Stimulated activated CD8-positive, alpha-beta memory T cell treated with anti-CD3 and anti-CD28 coated beads, Interleukin-12 subunit alpha, Interleukin-12 subunit beta, amount 100 ng/mL, for 24 hours (primary cell): ENCODE results near the gene ACAA1.
"Not testable (repeated sequence)": the region's sequence is repeated elsewhere in the genome, so short reads cannot be mapped to it uniquely, and the experiment has no call there.

ENCODE experiments used
- DNase-seq: peaks from one replicate; pipeline ENCODE4 v3.0.0-alpha.2; 2020; ENCODE audit errors: extremely low read depth

The ACAA1 gene

GRCh38 chr3:38083254-38083653 is 53.7 kb downstream of the ACAA1 start:
- DNase-seq: not testable (repeated sequence)

GRCh38 chr3:38082296-38082695 is 54.6 kb downstream of the ACAA1 start:
- DNase-seq: not testable (repeated sequence)

GRCh38 chr3:38077073-38077472 is 59.9 kb downstream of the ACAA1 start:
- not testable (repeated sequence) for DNase-seq
